K562 (cell line): ENCODE results near the gene FIBP. TPM values are rescaled to one million over a fixed set of nuclear protein-coding genes. Genes with fewer than 3 reads are reported as not detected.

Source experiments
- CREBBP ChIP-seq: IDR thresholded peaks from one replicate; pipeline ENCODE4 v1.6.1; 2012; ENCODE audit warnings: low read depth, mild to moderate bottlenecking, control low read depth, inconsistent platforms, low read length
- ELF4 ChIP-seq: fragments of 450-650 bp; formaldehyde crosslinking; IDR thresholded peaks from 2 replicates; pipeline ENCODE4 v1.4.0; 2022; ENCODE audit warnings: missing genetic modification characterization
- ERF ChIP-seq: fragments of 450-650 bp; formaldehyde crosslinking; IDR thresholded peaks from 2 replicates; pipeline ENCODE4 v1.4.0; 2020; ENCODE audit warnings: mild to moderate bottlenecking, mixed read lengths
- FIP1L1 ChIP-seq: fragments of 200-400 bp; formaldehyde crosslinking; IDR thresholded peaks from 2 replicates; pipeline ENCODE4 v1.6.1; 2018; ENCODE audit warnings: mild to moderate bottlenecking, low read depth, low read length; ENCODE audit not compliant: poor library complexity, severe bottlenecking
- POLR2AphosphoS2 ChIP-seq: IDR thresholded peaks from 2 replicates; pipeline ENCODE4 v1.6.1; 2012; ENCODE audit warnings: low read length, improper control_type of control experiment
- SAP30 ChIP-seq: fragments of 200-600 bp; sonication (generic); IDR thresholded peaks from 2 replicates; pipeline ENCODE4 v1.6.1; 2012; ENCODE audit warnings: borderline replicate concordance, low read depth, mild to moderate bottlenecking, moderate library complexity, low read length, control low read depth, inconsistent platforms; ENCODE audit not compliant: insufficient read depth, poor library complexity, severe bottlenecking
- TCF7 ChIP-seq: sonication (generic); IDR thresholded peaks from 2 replicates; pipeline ENCODE4 v1.6.1; 2016; ENCODE audit warnings: antibody characterized with exemption, borderline replicate concordance
- TEAD4 ChIP-seq, 2 experiments: sonication (generic) in 1 of 2; formaldehyde crosslinking in 1 of 2; IDR thresholded peaks; 2 replicates each; pipeline versions ENCODE4 v1.6.1 to v1.8.0; 2012 to 2022; ENCODE audit warnings: borderline replicate concordance in 1 of 2, inconsistent platforms in 1 of 2, low read length in 1 of 2, mild to moderate bottlenecking in 1 of 2, missing genetic modification reagents in 1 of 2
- XRCC5 ChIP-seq: fragments of 200-400 bp; formaldehyde crosslinking; IDR thresholded peaks from 2 replicates; pipeline ENCODE4 v1.6.1; 2017; ENCODE audit warnings: low read depth, mild to moderate bottlenecking, low read length
- ZBTB40 ChIP-seq, 2 experiments: fragments of 450-650 bp in 1 of 2; sonication (generic) in 1 of 2; formaldehyde crosslinking in 1 of 2; IDR thresholded peaks; 2 replicates each; pipeline versions ENCODE4 v1.7.1 to v1.9.0; 2016 to 2022; ENCODE audit warnings: inconsistent platforms in 1 of 2, mild to moderate bottlenecking in 1 of 2, missing genetic modification reagents in 1 of 2
- ZBTB49 ChIP-seq: sonication (generic); formaldehyde crosslinking; IDR thresholded peaks from 2 replicates; pipeline ENCODE4 v1.8.0; 2022; ENCODE audit warnings: missing genetic modification reagents, mild to moderate bottlenecking, borderline replicate concordance
- ZNF561 ChIP-seq: fragments of 450-650 bp; formaldehyde crosslinking; conservative IDR thresholded peaks from 2 replicates; pipeline ENCODE4 v1.4.0; 2020; ENCODE audit warnings: mild to moderate bottlenecking, moderate library complexity
- ZNF696 ChIP-seq: fragments of 250-450 bp; sonication (Bioruptor Pico); conservative IDR thresholded peaks from 2 replicates; pipeline ENCODE4 v1.4.0; 2020; ENCODE audit warnings: mild to moderate bottlenecking, moderate library complexity
- ZZZ3 ChIP-seq: fragments of 450-650 bp; IDR thresholded peaks from 2 replicates; pipeline ENCODE4 v1.6.1; 2016; ENCODE audit warnings: antibody characterized with exemption, mild to moderate bottlenecking, moderate library complexity
- polyA plus RNA-seq, 8 experiments: library from polyadenylated mRNA; depleted of rRNA in 4 of 8; stranded (reverse) in 5 of 8; unstranded in 3 of 8; fragments of >200 nt; fragmentation: Nextera tagmentation in 2 of 8; fragmentation: Illumina TruSeq in 1 of 8; extraction: Ambion mirVana in 2 of 8; extraction: Trizol in 1 of 8; gene quantifications; 2 replicates each; pipeline versions ENCODE4 v1.2.1 to v1.2.3, GENCODE V29; 2011 to 2014; ENCODE audit warnings: inconsistent platforms in 1 of 8, missing spikeins in 1 of 8
- total RNA-seq, 7 experiments: library from RNA; depleted of rRNA in 6 of 7; stranded (reverse); fragments of >200 nt in 6 of 7; fragmentation: Illumina TruSeq in 2 of 7; extraction: Trizol in 2 of 7; gene quantifications; 2 replicates each; pipeline versions ENCODE4 v1.2.1 to v1.2.3, GENCODE V29; 2011 to 2021; ENCODE audit warnings: low replicate concordance in 1 of 7

Gene FIBP
- total and polyA plus RNA-seq, 9 of the 15 experiments (the other 6 are each of a cell fraction or from before 2014, with no cell fraction given): 41.2 to 79.2 (median 48.6) TPM

- TF ChIP-seq ZBTB40 (IDR thresholded peaks at IDR 0.05) (no peak), ZBTB40 (CRISPR knock-in tag; IDR thresholded peaks at IDR 0.05) (0 out of 2 replicates have a peak, but pooled peaks have one; percentile 5), POLR2AphosphoS2 (peak; percentile 95), ZZZ3 (no peak), TCF7 (0 out of 2 replicates have a peak, but pooled peaks have one; percentile 77), ZNF561 (CRISPR knock-in tag) (no peak; the same call in 1 of the 2 replicates), SAP30 (peak; percentile 12), CREBBP (no peak), ERF (CRISPR knock-in tag) (no peak), ELF4 (0 out of 2 replicates have a peak, but pooled peaks have one; percentile 30), TEAD4 (IDR thresholded peaks at IDR 0.05; ENCODE audit: low read length) (peak; percentile 45), TEAD4 (CRISPR knock-in tag; IDR thresholded peaks at IDR 0.05; ENCODE audit: borderline replicate concordance) (no peak), ZNF696 (CRISPR knock-in tag) (0 out of 2 replicates have a peak, but pooled peaks have one; percentile 50), XRCC5 (peak; percentile 62), ZBTB49 (CRISPR knock-in tag) (0 out of 2 replicates have a peak, but pooled peaks have one; percentile 45), FIP1L1 (no peak)
Measured at GRCh38 chr11:65891219-65892136, 3.2 kb upstream of the FIBP start (continued).
